ENCODE measurements around the gene DDX21.
"Not testable (repeated sequence)": the region's sequence is repeated elsewhere in the genome, so short reads cannot be mapped to it uniquely, and the experiment has no call there.

DNA sequence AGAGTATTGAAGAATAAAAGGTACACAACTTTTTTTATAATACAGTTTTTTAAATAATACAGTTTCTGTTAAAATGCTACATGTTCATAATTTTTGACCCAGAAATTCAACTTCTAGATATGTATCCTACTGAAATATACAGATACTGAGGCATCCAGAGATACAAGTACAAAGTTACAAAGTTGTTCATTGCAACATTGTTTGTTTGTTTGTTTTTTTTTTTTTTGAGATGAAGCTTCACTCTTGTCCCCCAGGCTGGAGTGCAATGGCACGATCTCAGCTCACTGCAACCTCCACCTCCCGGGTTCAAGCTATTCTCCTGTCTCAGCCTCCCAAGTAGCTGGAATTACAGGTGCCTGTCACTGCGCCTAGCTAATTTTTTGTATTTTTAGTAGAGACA is 23.1 kb upstream of the DDX21 start:
- not testable (repeated sequence) for TF ChIP-seq CTCF (IDR thresholded peaks at IDR 0.05; ENCODE audit: extremely low read depth in 1 of 2, insufficient read depth in 1 of 2, low read depth in 1 of 2, low read length in 2 of 2); EZH2 (IDR thresholded peaks at IDR 0.05; ENCODE audit: borderline replicate concordance, low read depth, low read length, severe bottlenecking)

Data from endothelial cell of umbilical vein (primary cell).